Bladder microvascular endothelial cell (primary cell): ENCODE results near the gene CYP2C9. TPM values are rescaled to one million over a fixed set of nuclear protein-coding genes. Genes with fewer than 3 reads are reported as not detected.

ENCODE experiments used
- total RNA-seq: library from RNA; depleted of rRNA; stranded (reverse); fragments of >200 nt; gene quantifications from 2 replicates; pipeline ENCODE4 v1.2.3, GENCODE V29; 2014

CYP2C9 gene
- not detected in 2 replicates for total RNA-seq

GRCh38 chr10:94938383-94938782 lies at the start of gene CYP2C9:
Gene CYP2C9, plus strand, starts transcription at chr10:94938658. Its CDS starts 25 bp downstream, at chr10:94938683.

Other genes with a start within 250 kb of the CYP2C9 start
- 0.06 TPM in 1 of 2 replicates, not detected in the other for gene CYP2C19, start 176.0 kb upstream of the CYP2C9 start, total RNA-seq
- not detected in 2 replicates for gene CYP2C8, start 130.8 kb downstream of the CYP2C9 start, total RNA-seq